ENCODE measurements around the gene FOXO6. TPM values are rescaled to one million over a fixed set of nuclear protein-coding genes. Genes with fewer than 3 reads are reported as not detected.

The FOXO6 gene
- total RNA-seq, 1 experiment from 2014 or later, result 5.4 TPM

GRCh38 chr1:41378999-41379737 is 17.9 kb downstream of the FOXO6 start (continued):
- no peak for TF ChIP-seq E2F1 (CRISPR knock-in tag; IDR thresholded peaks at IDR 0.05)
- no peak for TF ChIP-seq SOX15 (CRISPR knock-in tag; IDR thresholded peaks at IDR 0.05)
- no peak for TF ChIP-seq RELA (CRISPR knock-in tag; IDR thresholded peaks at IDR 0.05; ENCODE audit: borderline replicate concordance)
- no peak for TF ChIP-seq ZNF121 (CRISPR knock-in tag; IDR thresholded peaks at IDR 0.05)
- TF ChIP-seq PREB (CRISPR knock-in tag; IDR thresholded peaks at IDR 0.05; ENCODE audit: borderline replicate concordance), result no peak
- TF ChIP-seq CTCF (IDR thresholded peaks at IDR 0.05), result no peak
- TF ChIP-seq ETV6 (CRISPR knock-in tag; IDR thresholded peaks at IDR 0.05), result no peak
- TF ChIP-seq ZNF425 (CRISPR knock-in tag; conservative IDR thresholded peaks at IDR 0.05), result no peak
- TF ChIP-seq IRF2 (CRISPR knock-in tag; IDR thresholded peaks at IDR 0.05; ENCODE audit: borderline replicate concordance, low read depth), result no peak
- TF ChIP-seq RORB (CRISPR knock-in tag; IDR thresholded peaks at IDR 0.05), result no peak
- TF ChIP-seq HMGA2 (CRISPR knock-in tag; IDR thresholded peaks at IDR 0.05), result no peak
- TF ChIP-seq ZNF219 (CRISPR knock-in tag; IDR thresholded peaks at IDR 0.05; ENCODE audit: borderline replicate concordance), result no peak

- Mint-ChIP-seq H3K36me3 (no peaks in the 10 kb centered on the region), H3K27me3 (ENCODE audit: low read depth) (peaks cover 40% of the 10 kb centered on the region), H3K4me1 (peaks cover 38% of the 10 kb centered on the region), H3K4me3 (no peak overlapping the region; the same call in 1 of the 2 replicates), H3K9me3 (no peaks in the 10 kb centered on the region), H3K27ac (no peak overlapping the region)
- ChIA-PET POLR2A (interaction anchor here (0.7 to 1.6 kb wide), 4 partner anchors 10 to 44 kb away, joined by 3 to 8 read pairs (median 4); no protein-coding TSS in a partner anchor), CTCF (interaction anchor here (0.9 to 4.0 kb wide), 6 partner anchors 9 to 28 kb away, joined by 3 to 21 read pairs (median 4); partner anchors contain the start of gene FOXO6)
- DNase-seq (ENCODE audit: low spot score) (no peak), ATAC-seq (no peak)
- TF ChIP-seq SMAD4 (CRISPR knock-in tag; IDR thresholded peaks at IDR 0.05) (no peak), SMAD3 (CRISPR knock-in tag; IDR thresholded peaks at IDR 0.05; ENCODE audit: borderline replicate concordance) (no peak), ERG (CRISPR knock-in tag; IDR thresholded peaks at IDR 0.05) (no peak), GTF2I (CRISPR knock-in tag; conservative IDR thresholded peaks at IDR 0.05) (no peak), IRF2 (CRISPR knock-in tag; IDR thresholded peaks at IDR 0.05; ENCODE audit: borderline replicate concordance, low read depth) (no peak), ZNF232 (CRISPR knock-in tag; IDR thresholded peaks at IDR 0.05) (no peak), FOXJ3 (CRISPR knock-in tag; IDR thresholded peaks at IDR 0.05; ENCODE audit: borderline replicate concordance) (no peak), JAZF1 (CRISPR knock-in tag; IDR thresholded peaks at IDR 0.05) (no peak), ZNF425 (CRISPR knock-in tag; conservative IDR thresholded peaks at IDR 0.05) (no peak), CBFB (CRISPR knock-in tag; IDR thresholded peaks at IDR 0.05; ENCODE audit: low read depth) (no peak), NFATC4 (CRISPR knock-in tag; IDR thresholded peaks at IDR 0.05) (no peak), MYBL2 (CRISPR knock-in tag; IDR thresholded peaks at IDR 0.05) (no peak), USF1 (CRISPR knock-in tag; IDR thresholded peaks at IDR 0.05) (no peak), CREM (CRISPR knock-in tag; IDR thresholded peaks at IDR 0.05) (no peak), PREB (CRISPR knock-in tag; IDR thresholded peaks at IDR 0.05; ENCODE audit: borderline replicate concordance) (no peak), NR1H2 (CRISPR knock-in tag; IDR thresholded peaks at IDR 0.05) (no peak)
Measured at GRCh38 chr1:41379738-41380130, 18.5 kb downstream of the FOXO6 start.
